Suppressor macrophage treated with lipopolysaccharide for 4 hours (primary cell): Measurements from ENCODE around the gene BCL2.

Experiments
- DNase-seq: peaks from one replicate; pipeline ENCODE4 v3.0.0-alpha.2; 2020

BCL2 gene

DNA sequence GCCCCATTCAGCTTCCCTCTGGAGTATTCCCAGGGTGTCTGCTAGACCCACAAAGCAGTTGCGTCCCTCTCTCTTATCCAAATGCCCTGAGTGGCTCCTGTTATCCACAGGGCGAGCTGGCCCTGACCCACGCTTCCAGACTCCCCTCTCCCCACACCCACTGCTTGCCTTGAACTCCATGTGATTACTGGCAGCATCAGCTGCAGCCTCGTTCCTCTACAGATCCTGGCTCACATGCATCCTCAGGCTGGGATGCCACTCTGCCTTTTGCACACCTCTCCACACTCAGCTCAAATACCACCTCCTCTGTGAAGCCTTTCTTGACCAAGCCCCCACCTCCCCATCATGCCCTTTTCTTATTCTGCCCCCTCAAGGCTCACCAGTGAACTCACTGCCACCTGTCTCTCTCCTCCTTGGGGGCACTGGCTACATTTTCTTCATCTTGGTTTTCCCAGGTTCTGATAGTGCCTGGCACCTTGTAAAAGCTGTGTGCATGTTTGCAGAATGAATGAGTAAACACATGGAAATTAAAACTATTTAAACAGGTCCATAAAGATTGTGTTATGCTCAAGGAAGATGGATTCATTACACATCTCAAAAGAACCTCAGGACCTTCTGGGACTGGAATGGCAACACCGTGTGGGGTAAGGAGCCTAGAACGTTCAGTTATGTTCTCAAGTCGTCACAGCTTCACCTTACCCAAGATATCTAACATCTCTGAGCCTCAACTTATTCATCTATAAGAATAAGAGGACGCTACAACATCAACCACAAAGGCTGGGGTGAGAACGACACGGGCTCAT, 165.0 kb downstream of the BCL2 start:
- DNase-seq: no peak

DNA sequence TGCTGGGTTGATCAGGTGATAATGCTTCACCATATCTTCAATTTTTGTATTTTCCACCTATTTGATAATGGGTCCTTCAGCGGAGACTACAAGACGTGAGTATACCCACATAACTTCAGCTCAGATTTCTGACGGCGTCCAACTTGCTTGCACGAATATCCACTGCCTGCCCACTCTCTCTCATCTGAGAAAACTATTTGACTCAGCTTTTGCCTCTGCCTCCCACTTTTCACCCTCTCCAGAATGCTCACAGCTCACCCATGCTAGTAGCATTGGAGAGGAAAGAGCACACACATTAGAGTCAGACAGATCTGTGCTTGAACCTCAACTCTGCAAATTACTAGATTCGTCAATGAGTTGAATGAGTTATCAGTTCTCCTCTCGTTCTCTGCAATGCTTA, 166.8 kb downstream of the BCL2 start:
- no peak for DNase-seq

DNA sequence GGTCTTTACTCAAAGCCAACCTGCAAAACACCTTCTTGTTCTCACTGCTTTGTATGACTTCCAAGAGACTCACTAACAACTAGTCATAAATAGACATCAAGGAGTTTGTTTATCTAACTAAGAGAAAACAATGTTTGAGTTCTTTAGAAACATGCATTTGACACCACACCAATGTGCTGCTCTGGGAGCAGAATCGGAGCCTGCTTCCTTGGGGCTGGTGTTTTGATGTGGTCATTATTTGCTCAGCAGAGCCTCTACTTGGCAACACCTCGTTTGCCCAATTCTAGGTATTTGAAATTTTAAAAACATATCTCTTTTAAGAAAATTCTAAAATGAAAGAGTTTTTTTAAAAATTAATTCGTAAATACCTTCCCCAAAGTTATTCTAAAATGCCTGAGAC, 167.5 kb downstream of the BCL2 start:
- DNase-seq: no peak

- DNase-seq: no peak
Measured at GRCh38 chr18:63151539-63151938, 168.0 kb downstream of the BCL2 start.

DNA sequence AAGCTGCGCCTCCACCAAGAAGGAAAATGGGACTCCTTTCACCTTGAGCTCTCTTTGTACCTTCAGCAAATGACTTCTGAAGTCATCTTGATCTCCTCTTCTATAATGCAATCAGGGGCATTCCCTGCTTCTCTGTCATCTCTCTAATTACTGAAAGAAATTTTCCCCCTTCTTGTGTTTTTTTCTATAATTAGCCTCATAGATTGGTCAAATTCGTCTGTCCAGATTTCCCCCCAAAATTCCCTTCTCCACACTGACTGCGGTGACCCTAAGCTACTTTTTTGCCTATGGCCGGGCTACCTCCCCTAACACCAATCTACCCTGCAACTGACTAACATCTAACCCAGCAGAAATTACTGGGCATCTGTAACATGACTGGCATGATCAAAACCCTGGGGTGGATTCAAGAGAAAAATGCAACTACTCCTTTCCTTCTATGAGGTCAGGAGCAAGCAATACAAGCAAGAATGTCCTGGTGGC, 168.6 kb downstream of the BCL2 start:
- peak; percentile 76 for DNase-seq

DNA sequence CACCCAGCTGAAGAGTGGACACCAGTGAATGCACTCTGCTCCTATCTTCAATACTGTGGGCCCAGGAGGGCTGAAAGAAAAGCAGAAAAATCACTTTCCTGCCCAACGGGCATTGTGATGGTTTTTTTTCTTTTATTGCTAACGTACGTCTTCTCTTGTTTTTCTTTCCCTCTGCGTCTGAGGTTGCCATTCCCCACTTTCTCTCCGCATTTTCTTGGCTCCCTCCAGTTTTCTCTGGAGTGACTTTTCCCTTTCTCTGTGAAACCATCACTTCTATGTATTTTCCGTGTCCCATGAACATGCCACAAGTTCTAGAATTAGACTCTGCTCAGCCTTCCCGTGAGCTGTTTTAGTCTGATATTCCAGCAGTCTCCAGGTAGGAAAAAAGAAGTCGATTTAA, 169.2 kb downstream of the BCL2 start:
- DNase-seq: no peak

DNA sequence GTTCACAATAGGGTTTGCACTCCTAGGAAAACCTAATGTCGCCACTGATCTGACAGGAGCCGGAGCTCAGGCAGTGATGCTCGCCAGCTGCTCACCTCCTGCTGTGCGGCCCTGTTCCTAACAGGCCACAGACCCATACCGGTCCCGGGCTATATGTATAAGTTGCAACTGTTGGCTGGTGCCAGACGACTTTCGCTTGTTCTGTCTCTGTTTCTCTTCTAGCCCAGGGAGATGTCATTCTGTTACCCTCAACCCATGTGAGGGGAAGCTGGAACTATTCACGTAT, 170.3 kb downstream of the BCL2 start:
- DNase-seq: no peak

- DNase-seq: no peak
Measured at GRCh38 chr18:63148449-63149301, 170.9 kb downstream of the BCL2 start.

GRCh38 chr18:63147973-63148372, 171.6 kb downstream of the BCL2 start:
- no peak for DNase-seq

DNA sequence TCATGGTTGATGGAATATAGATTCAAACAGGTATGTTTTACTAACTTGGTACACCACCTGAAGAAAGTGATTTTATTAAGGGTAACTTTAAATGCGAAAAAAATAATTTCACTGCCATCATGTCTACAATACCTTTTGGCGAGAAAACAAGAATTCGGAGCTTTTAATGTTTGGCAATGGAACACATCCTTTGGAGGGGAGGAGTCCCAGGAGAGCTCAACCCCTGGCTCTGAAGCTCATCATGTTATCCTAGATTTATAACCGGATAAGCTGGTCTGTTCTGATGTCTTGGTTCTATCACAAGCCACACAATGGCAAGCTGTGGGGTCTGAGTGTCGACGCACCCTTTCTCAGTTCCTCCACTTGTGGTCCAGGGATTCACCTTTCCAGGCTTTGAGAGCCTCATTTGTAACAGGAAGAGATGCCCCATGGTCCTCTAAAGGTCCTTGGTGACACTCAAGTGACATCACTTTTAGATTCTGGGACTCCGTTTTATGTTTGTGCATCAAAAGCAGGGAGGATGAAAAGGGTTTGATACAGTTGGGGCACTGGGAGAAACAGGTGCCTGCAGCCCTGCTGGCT, 172.7 kb downstream of the BCL2 start:
- DNase-seq: no peak

- DNase-seq: no peak
Measured at GRCh38 chr18:63145851-63146555, 173.6 kb downstream of the BCL2 start.

- no peak for DNase-seq
Measured at GRCh38 chr18:63145166-63145850, 174.3 kb downstream of the BCL2 start.

- peak; percentile 8 for DNase-seq
Measured at GRCh38 chr18:63144748-63145147, 174.8 kb downstream of the BCL2 start.

- DNase-seq: no peak
Measured at GRCh38 chr18:63143330-63143771, 176.2 kb downstream of the BCL2 start.

DNA sequence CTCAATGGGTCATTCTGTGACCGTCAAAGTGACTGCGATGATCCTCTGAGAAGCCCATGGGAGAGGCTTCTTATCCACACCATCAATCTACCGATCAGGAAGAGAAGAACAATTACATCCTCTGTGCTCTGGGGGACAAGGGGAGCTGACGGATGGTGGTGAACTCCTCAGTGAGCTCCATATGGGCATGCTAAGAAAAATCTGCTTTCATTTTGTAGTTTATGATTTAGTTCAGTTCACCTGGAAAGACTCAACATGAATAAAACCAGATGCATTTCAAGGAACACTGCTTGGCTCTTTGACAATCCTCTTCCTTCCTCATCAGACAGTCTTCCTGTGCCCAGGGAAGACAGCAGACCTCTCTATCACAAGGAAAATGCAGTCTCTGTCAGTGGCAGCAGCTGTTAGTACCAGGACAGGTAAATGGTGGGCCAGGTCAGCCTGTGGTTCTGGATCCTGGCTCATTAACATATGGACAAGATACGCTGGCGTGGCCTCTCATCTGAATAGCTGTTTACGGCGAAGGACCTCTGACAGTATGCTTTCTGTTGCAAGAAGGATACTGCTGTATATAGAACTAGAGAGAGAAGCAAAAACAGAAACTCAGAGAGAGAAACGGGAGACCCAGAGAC, 176.9 kb downstream of the BCL2 start:
- DNase-seq: peak; percentile 43

DNA sequence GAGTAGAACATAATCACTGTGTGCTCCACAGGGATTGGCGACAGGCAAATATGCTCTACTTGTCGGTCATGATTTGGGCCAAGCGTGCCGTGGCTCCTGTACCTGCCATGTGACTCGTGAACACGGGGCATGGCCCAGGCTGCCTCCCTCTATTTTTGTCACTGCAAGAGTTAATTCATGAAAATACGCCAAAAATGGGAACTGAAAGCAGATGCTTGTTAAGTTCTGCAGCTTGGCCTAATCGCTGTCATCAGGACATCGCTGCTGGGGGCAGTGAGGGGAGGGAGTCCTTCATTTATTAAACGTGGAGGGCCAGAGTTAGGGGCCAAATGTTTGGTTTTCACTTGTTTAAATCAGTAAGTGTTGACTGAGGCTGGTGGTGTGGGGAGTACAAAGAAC, 177.8 kb downstream of the BCL2 start:
- peak; percentile 71 for DNase-seq

- no peak for DNase-seq
Measured at GRCh38 chr18:63140997-63141777, 178.4 kb downstream of the BCL2 start.

DNA sequence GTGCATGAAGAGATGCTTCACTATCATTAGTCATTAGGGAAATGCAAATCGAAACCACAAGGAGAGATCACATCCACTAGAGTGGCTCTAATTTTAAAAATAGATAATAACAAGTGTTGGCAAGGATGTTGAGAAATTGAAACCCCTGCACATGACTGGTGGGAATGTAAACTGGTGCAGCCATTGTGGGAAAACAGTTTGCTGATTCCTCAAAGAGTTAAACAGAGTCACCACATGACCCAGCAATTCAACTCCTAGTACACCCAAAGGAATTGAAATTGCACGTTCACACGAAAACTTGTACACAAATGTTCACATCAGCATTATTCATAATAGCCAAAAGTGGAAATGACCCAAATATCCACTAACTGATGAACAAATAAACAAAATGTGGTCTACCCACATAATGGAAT, 179.5 kb downstream of the BCL2 start:
- peak; percentile 73 for DNase-seq

DNA sequence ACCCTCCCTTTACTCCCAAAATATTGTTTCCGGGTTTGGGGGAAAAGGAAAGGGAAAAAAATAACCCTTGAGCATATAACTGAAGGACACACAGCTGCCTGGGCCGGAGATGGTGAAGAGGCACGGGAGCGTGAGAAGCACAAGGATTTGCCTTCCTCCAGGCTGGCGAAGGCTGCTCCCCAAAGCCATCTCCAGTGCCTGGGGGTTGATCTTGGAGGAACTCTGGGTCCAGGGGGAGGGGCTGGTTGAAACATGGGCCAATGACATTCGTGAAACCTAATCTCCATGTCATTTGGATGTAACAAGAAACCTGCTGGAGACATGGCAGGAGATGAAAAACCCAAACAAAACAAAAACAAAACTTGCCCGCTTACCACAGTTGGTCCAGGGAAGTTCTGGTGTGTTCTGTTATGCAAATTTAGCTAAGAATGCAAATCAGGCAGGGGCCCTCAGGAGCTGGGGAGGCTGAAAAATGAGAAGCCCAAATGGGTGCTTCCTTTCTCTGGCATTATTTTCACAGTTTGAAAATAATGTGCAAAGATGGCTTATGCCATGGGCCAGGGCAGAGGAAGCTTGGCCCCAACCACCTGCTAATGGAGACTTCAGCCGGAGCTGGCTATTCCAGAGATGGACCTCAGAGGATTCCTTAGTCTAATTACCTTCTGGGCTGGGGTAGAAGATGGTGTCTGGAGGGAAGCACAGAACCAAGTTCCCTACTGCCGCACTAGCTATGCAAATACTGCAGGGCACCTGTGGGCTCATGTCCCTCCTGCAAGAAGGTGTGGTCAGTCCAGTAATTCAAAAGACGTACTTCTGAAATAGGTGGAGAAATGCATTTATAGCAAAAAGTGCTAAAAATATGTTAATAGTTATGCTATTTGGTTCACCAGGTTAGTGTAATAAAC, 180.9 kb downstream of the BCL2 start:
- DNase-seq: peak; percentile 65

GRCh38 chr18:63137999-63138435, 181.6 kb downstream of the BCL2 start:
- peak; percentile 28 for DNase-seq
